Vagina (tissue), 2 donors: Measurements from ENCODE around the gene OXT.

Experiments
- POLR2A ChIP-seq, 2 donors: fragments of 450-650 bp; IDR thresholded peaks; one replicate each; pipeline ENCODE4 v1.6.1; 2017; ENCODE audit warnings: antibody characterized with exemption in 2 of 2, mild to moderate bottlenecking in 2 of 2, moderate library complexity in 2 of 2
- POLR2AphosphoS5 ChIP-seq, 2 donors: sonication (generic); formaldehyde crosslinking; IDR thresholded peaks; one replicate each; pipeline ENCODE4 v1.9.0; 2017; ENCODE audit warnings: antibody characterized with exemption in 2 of 2, mild to moderate bottlenecking in 2 of 2, low read depth in 1 of 2; ENCODE audit not compliant: insufficient read depth in 1 of 2
- TF ChIP-seq, protein P1 (sequence below), 3 experiments: fragments of 450-650 bp in 2 of 3; fragments of 200-600 bp in 1 of 3; sonication (generic) in 1 of 3; IDR thresholded peaks; one replicate each; pipeline ENCODE4 v1.5.1; 2017 to 2019; ENCODE audit warnings: antibody characterized with exemption in 3 of 3, mild to moderate bottlenecking in 2 of 3, moderate library complexity in 2 of 3

GRCh38 chr20:3042625-3043024, 28.8 kb upstream of the OXT start:
- TF ChIP-seq, protein P1, sequence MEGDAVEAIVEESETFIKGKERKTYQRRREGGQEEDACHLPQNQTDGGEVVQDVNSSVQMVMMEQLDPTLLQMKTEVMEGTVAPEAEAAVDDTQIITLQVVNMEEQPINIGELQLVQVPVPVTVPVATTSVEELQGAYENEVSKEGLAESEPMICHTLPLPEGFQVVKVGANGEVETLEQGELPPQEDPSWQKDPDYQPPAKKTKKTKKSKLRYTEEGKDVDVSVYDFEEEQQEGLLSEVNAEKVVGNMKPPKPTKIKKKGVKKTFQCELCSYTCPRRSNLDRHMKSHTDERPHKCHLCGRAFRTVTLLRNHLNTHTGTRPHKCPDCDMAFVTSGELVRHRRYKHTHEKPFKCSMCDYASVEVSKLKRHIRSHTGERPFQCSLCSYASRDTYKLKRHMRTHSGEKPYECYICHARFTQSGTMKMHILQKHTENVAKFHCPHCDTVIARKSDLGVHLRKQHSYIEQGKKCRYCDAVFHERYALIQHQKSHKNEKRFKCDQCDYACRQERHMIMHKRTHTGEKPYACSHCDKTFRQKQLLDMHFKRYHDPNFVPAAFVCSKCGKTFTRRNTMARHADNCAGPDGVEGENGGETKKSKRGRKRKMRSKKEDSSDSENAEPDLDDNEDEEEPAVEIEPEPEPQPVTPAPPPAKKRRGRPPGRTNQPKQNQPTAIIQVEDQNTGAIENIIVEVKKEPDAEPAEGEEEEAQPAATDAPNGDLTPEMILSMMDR (IDR thresholded peaks at IDR 0.05), result no peak
- TF ChIP-seq POLR2AphosphoS5 (IDR thresholded peaks at IDR 0.05; ENCODE audit: insufficient read depth in 1 of 2, low read depth in 1 of 2) (peak in 1 of 2 donors; percentile 31), POLR2A (IDR thresholded peaks at IDR 0.05) (no peak)
